Endothelial cell of umbilical vein (primary cell): ENCODE results near the gene HSPB6. TPM values are rescaled to one million over a fixed set of nuclear protein-coding genes. Genes with fewer than 3 reads are reported as not detected.

Experiments used
- BruUV-seq: library from RNA; stranded (reverse); fragments of 400-500 nt; replicated peaks from 2 replicates; lab custom pipeline; 2021; lab: Mats Ljungman, UMichigan
- CTCF ChIA-PET: fragments of 300-600, 350-600 bp; sonication (Branson Sonifier 250); formaldehyde crosslinking; loops from one replicate; lab custom pipeline; 2021; ENCODE audit warnings: antibody characterized with exemption, inconsistent platforms; lab: Charles Lee
- POLR2A ChIA-PET: fragments of 300-600, 350-600 bp; sonication (Branson Sonifier 250); formaldehyde crosslinking; loops from one replicate; lab custom pipeline; 2021; ENCODE audit warnings: antibody characterized with exemption, inconsistent platforms; lab: Charles Lee
- DNase-seq: peaks from one replicate; pipeline ENCODE4 v3.0.0-alpha.2; 2011; ENCODE audit warnings: low read depth, low spot score
- FAIRE-seq: peaks from 2 replicates; lab custom pipeline; 2011; peaks lifted over from hg19 to GRCh38; lab: Jason Lieb, UNC
- H2AFZ ChIP-seq: 2 replicates; pipeline ENCODE4 v1.6.0; 2012; ENCODE audit warnings: low read depth, low read length, control low read depth, inconsistent platforms
- H3K27ac ChIP-seq: 2 replicates; pipeline ENCODE4 v1.5.1; 2011; ENCODE audit warnings: low read depth, mild to moderate bottlenecking, control low read depth, low read length, moderate library complexity; ENCODE audit not compliant: insufficient read depth
- H3K27me3 ChIP-seq, 2 experiments: 2 replicates each; pipeline versions ENCODE4 v1.6.0 to v1.6.1; 2011; ENCODE audit warnings: low read length in 2 of 2, mixed read lengths in 1 of 2; ENCODE audit not compliant: control insufficient read depth in 2 of 2, insufficient read depth in 2 of 2
- H3K36me3 ChIP-seq, 2 experiments: 2 replicates in 1 of 2; 3 replicates in 1 of 2; pipeline ENCODE4 v1.5.1; 2011; ENCODE audit warnings: low read length in 2 of 2, mild to moderate bottlenecking in 1 of 2, moderate library complexity in 1 of 2; ENCODE audit not compliant: control insufficient read depth in 2 of 2, insufficient read depth in 2 of 2; ENCODE audit errors: extremely low read depth in 1 of 2
- H3K4me1 ChIP-seq: 3 replicates; pipeline ENCODE4 v1.5.1; 2011; ENCODE audit warnings: mild to moderate bottlenecking, low read length; ENCODE audit not compliant: control insufficient read depth, insufficient read depth; ENCODE audit errors: extremely low read depth
- H3K4me2 ChIP-seq: 2 replicates; pipeline ENCODE4 v1.6.1; 2011; ENCODE audit warnings: low read length, control low read depth, mixed read lengths; ENCODE audit not compliant: insufficient read depth
- H3K4me3 ChIP-seq, 3 experiments: fragments of 200-600 bp in 1 of 3; sonication (generic), shearing (Covaris generic) in 1 of 3; replicated peaks in 1 of 3; 2 replicates each; pipeline ENCODE4 v1.5.1; 2011 to 2016; ENCODE audit warnings: control low read depth in 3 of 3, low read length in 3 of 3, mild to moderate bottlenecking in 2 of 3, inconsistent platforms in 1 of 3, low read depth in 1 of 3, moderate library complexity in 1 of 3; ENCODE audit not compliant: insufficient read depth in 1 of 3
- H3K79me2 ChIP-seq: 2 replicates; pipeline ENCODE4 v1.6.0; 2012; ENCODE audit warnings: low read length, inconsistent platforms; ENCODE audit not compliant: control insufficient read depth, insufficient read depth
- H3K9ac ChIP-seq: replicated peaks from 2 replicates; pipeline ENCODE3; 2011; ENCODE audit warnings: low read length, control low read depth; ENCODE audit not compliant: insufficient read depth; ENCODE audit errors: extremely low read depth
- H3K9me1 ChIP-seq: replicated peaks from 3 replicates; pipeline ENCODE4 v1.6.0; 2011; ENCODE audit warnings: mild to moderate bottlenecking, low read length; ENCODE audit not compliant: control insufficient read depth, insufficient read depth; ENCODE audit errors: extremely low read depth
- H3K9me3 ChIP-seq: replicated peaks from 2 replicates; pipeline ENCODE4 v1.5.1; 2012; ENCODE audit warnings: low read length, inconsistent platforms; ENCODE audit not compliant: control insufficient read depth, insufficient read depth
- H4K20me1 ChIP-seq: replicated peaks from 2 replicates; pipeline ENCODE3; 2011; ENCODE audit warnings: mild to moderate bottlenecking, low read length; ENCODE audit not compliant: control insufficient read depth, insufficient read depth; ENCODE audit errors: extremely low read depth
- EZH2 ChIP-seq: IDR thresholded peaks from 2 replicates; pipeline ENCODE4 v1.6.1; 2012; ENCODE audit warnings: borderline replicate concordance, low read depth, mild to moderate bottlenecking, moderate library complexity, low read length, inconsistent platforms; ENCODE audit not compliant: severe bottlenecking
- FOS ChIP-seq: IDR thresholded peaks from 2 replicates; pipeline ENCODE4 v1.6.1; 2011; ENCODE audit warnings: mild to moderate bottlenecking, low read length, moderate library complexity, borderline replicate concordance; ENCODE audit not compliant: insufficient read depth
- GATA2 ChIP-seq: IDR thresholded peaks from 2 replicates; pipeline ENCODE4 v1.7.0; 2011; ENCODE audit warnings: low read depth, mild to moderate bottlenecking, moderate library complexity, mixed read lengths, low read length; ENCODE audit not compliant: insufficient read length, insufficient read depth
- JUN ChIP-seq: IDR thresholded peaks from 2 replicates; pipeline ENCODE4 v1.6.1; 2011; ENCODE audit warnings: borderline replicate concordance, low read depth; ENCODE audit not compliant: insufficient read length, insufficient read depth
- MYC ChIP-seq: IDR thresholded peaks from one replicate; pipeline ENCODE4 v1.6.1; 2011; ENCODE audit warnings: mild to moderate bottlenecking, low read depth, low read length
- POLR2A ChIP-seq: IDR thresholded peaks from 2 replicates; pipeline ENCODE4 v1.6.1; 2012; ENCODE audit warnings: low read depth, mild to moderate bottlenecking, control low read depth, low read length
- POLR2AphosphoS5 ChIP-seq: IDR thresholded peaks from 2 replicates; pipeline ENCODE4 v1.6.1; 2012; ENCODE audit warnings: low read depth, mild to moderate bottlenecking, control low read depth, low read length, moderate library complexity; ENCODE audit not compliant: insufficient read depth
- dilution Hi-C: fragments of 300-500 bp; cut with MboI; formaldehyde crosslinking; loops from one replicate; pipeline ENCODE4 v1.15.0; 2019; ENCODE audit warnings: low sequenced_read_pairs; ENCODE audit not compliant: extremely low pct_ligation_motif_present
- intact Hi-C: fragments of 100-400 bp; cut with micrococcal nuclease; formaldehyde crosslinking; loops from one replicate; pipeline ENCODE4 v1.10.0; 2022
- polyA plus RNA-seq, 4 experiments: library from polyadenylated mRNA; depleted of rRNA in 3 of 4; stranded (reverse) in 3 of 4; unstranded in 1 of 4; fragments of >200 nt; gene quantifications; 2 replicates each; pipeline versions ENCODE4 v1.2.1 to v1.2.3, GENCODE V29; 2011 to 2012; ENCODE audit warnings: missing spikeins in 1 of 4
- total RNA-seq: library from RNA; stranded (reverse); gene quantifications from 2 replicates; pipeline ENCODE4 v1.2.3, GENCODE V29; 2021
- TF ChIP-seq, protein P1 (sequence below), 2 donors: IDR thresholded peaks; 1 replicate in 1 of 2; 2 replicates in 1 of 2; pipeline ENCODE4 v1.5.1; 2011; ENCODE audit warnings: low read length in 2 of 2, mild to moderate bottlenecking in 2 of 2, moderate library complexity in 2 of 2, control low read depth in 1 of 2, inconsistent platforms in 1 of 2, low read depth in 1 of 2; ENCODE audit not compliant: insufficient read depth in 1 of 2; ENCODE audit errors: extremely low read depth in 1 of 2
- TF ChIP-seq, protein P2 (sequence below): IDR thresholded peaks from 2 replicates; pipeline ENCODE4 v1.6.1; 2011; ENCODE audit not compliant: insufficient read depth, insufficient read length

Gene HSPB6
- total and polyA plus RNA-seq, 2 donors (not counting 3 experiments of a cell fraction or from before 2014, with no cell fraction given): 3.4 to 6.2 TPM

DNA sequence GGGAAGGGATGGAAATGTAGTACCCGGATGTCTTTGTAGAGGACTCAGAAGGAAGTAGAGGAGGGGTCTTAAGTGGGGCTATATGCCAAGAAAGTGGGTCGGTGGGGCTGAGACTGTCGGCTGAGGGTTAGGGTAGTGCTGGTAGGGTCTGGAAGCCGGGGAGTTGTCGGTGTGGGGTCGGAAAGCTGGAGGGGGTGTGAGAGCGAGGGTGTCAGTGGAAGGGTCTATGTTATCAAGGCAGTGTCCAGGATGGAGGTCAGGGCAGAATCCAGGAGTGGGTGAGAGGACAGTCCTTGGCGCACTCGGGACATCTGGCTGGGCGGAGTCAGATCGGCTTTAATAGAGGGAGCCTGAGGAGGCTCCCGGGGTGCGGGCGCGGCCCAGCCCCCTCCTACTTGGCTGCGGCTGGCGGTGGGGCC, 1.7 kb downstream of the HSPB6 start:
- intact Hi-C loops: loop anchor here (5.0 kb wide), 1 partner anchor 108 kb away; the partner anchor contains the start of gene COX6B1
- H3K79me2 ChIP-seq: peaks cover 16% of the 10 kb centered on the region
- no peak overlapping the region for H3K4me2 ChIP-seq
- no peak overlapping the region for H3K27ac ChIP-seq
- TF ChIP-seq FOS (no peak), POLR2AphosphoS5 (no peak)
- FAIRE-seq: no peak
- H3K9me1 ChIP-seq: no peaks in the 10 kb centered on the region
- H3K9me3 ChIP-seq: no peaks in the 10 kb centered on the region
- ChIA-PET POLR2A (no interaction called here), CTCF (no interaction called here)
- dilution Hi-C loops: no loop called here
- no peak overlapping the region for H3K9ac ChIP-seq
- H3K4me1 ChIP-seq: peaks cover 22% of the 10 kb centered on the region
- no peaks in the 10 kb centered on the region for H3K27me3 ChIP-seq
- no peak overlapping the region for H2AFZ ChIP-seq
- H3K36me3 ChIP-seq: peaks cover 0 to 13% of the 10 kb centered on the region in 2 experiments
- no peak for DNase-seq
- no TSS peak for BruUV-seq
- H4K20me1 ChIP-seq: no peaks in the 10 kb centered on the region
- H3K4me3 ChIP-seq: no peak overlapping the region

DNA sequence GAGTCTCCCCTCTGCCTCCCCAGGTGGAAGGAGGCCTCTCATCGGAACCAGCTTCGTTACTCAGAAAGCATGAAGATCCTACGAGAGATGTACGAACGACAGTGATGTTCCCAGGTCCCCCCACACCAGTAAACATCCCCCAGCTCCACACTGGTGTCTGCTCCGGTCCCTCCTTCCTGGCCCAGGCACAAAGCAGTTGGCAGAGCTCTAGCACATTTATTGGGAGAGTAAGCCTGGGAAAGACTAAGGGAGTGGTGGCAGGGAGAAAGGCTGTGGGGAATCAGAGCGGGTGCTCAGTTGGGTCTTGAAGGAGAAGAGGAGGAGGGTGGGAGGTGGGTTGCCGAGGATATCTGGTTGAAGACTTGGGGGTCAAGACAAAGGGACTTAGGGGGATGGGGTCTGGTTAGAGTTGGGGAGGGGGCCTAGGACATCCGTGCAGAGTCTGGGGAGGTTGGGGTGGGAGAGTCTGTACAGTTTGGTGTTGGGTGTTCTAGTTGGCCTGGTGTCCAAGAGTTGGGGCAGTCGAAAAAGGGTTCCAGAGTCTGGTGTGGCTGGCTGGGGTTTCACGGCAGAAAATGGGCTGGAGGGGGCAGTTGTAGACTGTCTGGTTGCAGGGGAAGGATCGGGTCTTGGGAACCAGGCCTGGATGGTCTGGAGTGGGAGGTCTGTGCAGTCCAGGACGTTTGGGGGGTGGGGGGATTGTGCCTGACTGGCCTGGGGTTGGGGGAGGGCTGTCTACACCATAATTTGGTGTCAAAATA, 2.3 kb downstream of the HSPB6 start:
- peaks cover 22% of the 10 kb centered on the region for H3K4me1 ChIP-seq
- H3K79me2 ChIP-seq: peaks cover 16% of the 10 kb centered on the region
- DNase-seq: no peak
- H2AFZ ChIP-seq: no peak overlapping the region
- no peak overlapping the region for H3K4me2 ChIP-seq
- H3K9ac ChIP-seq: no peak overlapping the region
- POLR2A ChIA-PET: no interaction called here
- CTCF ChIA-PET: no interaction called here
- no peaks in the 10 kb centered on the region for H4K20me1 ChIP-seq
- dilution Hi-C loops (no loop called here), intact Hi-C loops (loop anchor here (5.0 kb wide), 1 partner anchor 107 kb away; the partner anchor contains the start of gene COX6B1)
- no peaks in the 10 kb centered on the region for H3K9me1 ChIP-seq
- TSS peak; percentile 29 for BruUV-seq
- no peak overlapping the region for H3K27ac ChIP-seq
- H3K27me3 ChIP-seq: no peaks in the 10 kb centered on the region
- no peak for FAIRE-seq
- no peak overlapping the region for H3K4me3 ChIP-seq
- TF ChIP-seq FOS: no peak
- no peak for TF ChIP-seq JUN
- no peak for TF ChIP-seq POLR2AphosphoS5
- TF ChIP-seq MYC: no peak
- no peak for TF ChIP-seq GATA2
- TF ChIP-seq, protein P1, sequence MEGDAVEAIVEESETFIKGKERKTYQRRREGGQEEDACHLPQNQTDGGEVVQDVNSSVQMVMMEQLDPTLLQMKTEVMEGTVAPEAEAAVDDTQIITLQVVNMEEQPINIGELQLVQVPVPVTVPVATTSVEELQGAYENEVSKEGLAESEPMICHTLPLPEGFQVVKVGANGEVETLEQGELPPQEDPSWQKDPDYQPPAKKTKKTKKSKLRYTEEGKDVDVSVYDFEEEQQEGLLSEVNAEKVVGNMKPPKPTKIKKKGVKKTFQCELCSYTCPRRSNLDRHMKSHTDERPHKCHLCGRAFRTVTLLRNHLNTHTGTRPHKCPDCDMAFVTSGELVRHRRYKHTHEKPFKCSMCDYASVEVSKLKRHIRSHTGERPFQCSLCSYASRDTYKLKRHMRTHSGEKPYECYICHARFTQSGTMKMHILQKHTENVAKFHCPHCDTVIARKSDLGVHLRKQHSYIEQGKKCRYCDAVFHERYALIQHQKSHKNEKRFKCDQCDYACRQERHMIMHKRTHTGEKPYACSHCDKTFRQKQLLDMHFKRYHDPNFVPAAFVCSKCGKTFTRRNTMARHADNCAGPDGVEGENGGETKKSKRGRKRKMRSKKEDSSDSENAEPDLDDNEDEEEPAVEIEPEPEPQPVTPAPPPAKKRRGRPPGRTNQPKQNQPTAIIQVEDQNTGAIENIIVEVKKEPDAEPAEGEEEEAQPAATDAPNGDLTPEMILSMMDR (IDR thresholded peaks at IDR 0.05; ENCODE audit: extremely low read depth in 1 of 2, insufficient read depth in 1 of 2, low read depth in 1 of 2, low read length in 2 of 2): no peak
- TF ChIP-seq, protein P2, sequence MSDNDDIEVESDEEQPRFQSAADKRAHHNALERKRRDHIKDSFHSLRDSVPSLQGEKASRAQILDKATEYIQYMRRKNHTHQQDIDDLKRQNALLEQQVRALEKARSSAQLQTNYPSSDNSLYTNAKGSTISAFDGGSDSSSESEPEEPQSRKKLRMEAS: no peak
- no peak for TF ChIP-seq EZH2
- no peak for TF ChIP-seq POLR2A
- H3K36me3 ChIP-seq: peaks cover 0 to 13% of the 10 kb centered on the region in 2 experiments
- no peaks in the 10 kb centered on the region for H3K9me3 ChIP-seq
